ENCODE results near the gene SLC22A1. TPM values are rescaled to one million over a fixed set of nuclear protein-coding genes. Genes with fewer than 3 reads are reported as not detected.
"Not testable (repeated sequence)": the region's sequence is repeated elsewhere in the genome, so short reads cannot be mapped to it uniquely, and the experiment has no call there.

Gene SLC22A1
- total and polyA plus RNA-seq, 2 of the 4 experiments (the other 2 are of a cell fraction), result 0.10 TPM; not detected in 1

GRCh38 chr6:160163912-160164311 lies 42.3 kb downstream of the SLC22A1 start:
- no peak overlapping the region for H3K18ac ChIP-seq (ENCODE audit: low read depth, low read length)
- in situ Hi-C loops (cut with MboI; ENCODE audit: low sequenced_read_pairs), result no loop called here
- H3K9me3 ChIP-seq (ENCODE audit: control insufficient read depth, insufficient read depth, low read length), result no peaks in the 10 kb centered on the region
- H4K91ac ChIP-seq (ENCODE audit: insufficient read depth, low read depth, low read length), result no peak overlapping the region
- H3K56ac ChIP-seq (ENCODE audit: extremely low read depth, insufficient read depth, low read length), result no peak overlapping the region
- no peak overlapping the region for H2AK5ac ChIP-seq (ENCODE audit: low read depth, low read length)
- no peak overlapping the region for H3K14ac ChIP-seq (replicated peaks; ENCODE audit: low read depth, low read length)
- no peaks in the 10 kb centered on the region for H3K4me1 ChIP-seq (ENCODE audit: control insufficient read depth, insufficient read depth, low read length)
- no peaks in the 10 kb centered on the region for H3K9me1 ChIP-seq (ENCODE audit: insufficient read depth, low read length)
- H2BK5ac ChIP-seq (ENCODE audit: low read depth, low read length, poor library complexity, severe bottlenecking), result no peak overlapping the region
- no peak overlapping the region for H3K4ac ChIP-seq (ENCODE audit: low read depth, low read length)
- H2AFZ ChIP-seq (replicated peaks; ENCODE audit: low read length, poor library complexity), result no peak overlapping the region
- no TSS peak for BruUV-seq (replicated peaks)
- ChIA-PET CTCF (no interaction called here), POLR2A (ENCODE audit: unreplicated experiment) (no interaction called here)
- H3K4me2 ChIP-seq (ENCODE audit: low read depth, low read length), result no peak overlapping the region
- no peak overlapping the region for H4K8ac ChIP-seq (ENCODE audit: low read depth in 2 of 2, low read length in 2 of 2)
- H4K20me1 ChIP-seq (ENCODE audit: insufficient read depth, low read length), result no peaks in the 10 kb centered on the region
- H3K36me3 ChIP-seq (ENCODE audit: control insufficient read depth, insufficient read depth, low read length), result no peaks in the 10 kb centered on the region
- no peak overlapping the region for H3K27ac ChIP-seq (ENCODE audit: insufficient read depth, low read length)
- no peak overlapping the region for H2BK20ac ChIP-seq (ENCODE audit: low read depth, low read length)
- no peak overlapping the region for H3K4me3 ChIP-seq (ENCODE audit: insufficient read depth, low read depth, low read length)
- no peak overlapping the region for H2BK15ac ChIP-seq (ENCODE audit: low read depth, low read length)
- no peak overlapping the region for H3K9ac ChIP-seq (ENCODE audit: low read depth, low read length)
- H3K27me3 ChIP-seq (ENCODE audit: control insufficient read depth, insufficient read depth, low read length), result no peaks in the 10 kb centered on the region
- no peak overlapping the region for H3K23ac ChIP-seq (ENCODE audit: low read depth, low read length)
- DNase-seq (no peak), ATAC-seq (ENCODE audit: low read depth) (no peak)
- TF ChIP-seq NFE2L2 (IDR thresholded peaks at IDR 0.05; ENCODE audit: low read depth, low read length) (no peak), BHLHE40 (IDR thresholded peaks at IDR 0.05; ENCODE audit: low read depth, low read length) (no peak), CEBPB (IDR thresholded peaks at IDR 0.05; ENCODE audit: low read depth, low read length) (no peak), CTCF (conservative IDR thresholded peaks at IDR 0.05; ENCODE audit: low read depth, low read length) (no peak)
- intact Hi-C loops (cut with micrococcal nuclease), result no loop called here
- no peak overlapping the region for H2BK120ac ChIP-seq (ENCODE audit: low read depth, low read length)
- WGBS, 2 experiments (ENCODE audit: extremely low coverage in 2 of 2, insufficient read length in 1 of 2), result no CpG with 5 or more reads among the region's 7 CpGs
- H3K79me1 ChIP-seq (ENCODE audit: low read depth in 1 of 2, low read length in 2 of 2), result no peaks in the 10 kb centered on the region
- H2AK9ac ChIP-seq (replicated peaks; ENCODE audit: low read depth, low read length, poor library complexity), result no peak overlapping the region
- no peak overlapping the region for H4K5ac ChIP-seq (ENCODE audit: low read depth, low read length)
- dilution Hi-C loops (cut with HindIII; ENCODE audit: low sequenced_read_pairs, unreplicated experiment), result no loop called here

DNA sequence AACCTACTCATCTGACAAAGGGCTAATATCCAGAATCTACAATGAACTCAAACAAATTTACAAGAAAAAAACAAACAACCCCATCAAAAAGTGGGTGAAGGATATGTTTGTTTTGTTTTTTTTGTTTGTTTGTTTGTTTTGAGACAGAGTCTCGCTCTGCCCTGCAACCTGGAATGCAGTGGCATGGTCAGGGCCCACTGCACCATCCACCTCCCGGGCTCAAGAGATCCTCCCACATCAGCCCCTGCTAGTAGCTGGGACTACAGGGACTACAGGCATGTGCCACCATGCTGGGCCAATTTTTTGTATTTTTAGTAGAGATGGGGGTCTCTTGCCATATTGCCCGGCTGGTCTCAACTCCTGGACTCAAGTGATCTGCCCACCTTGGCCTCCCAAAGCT lies 44.3 kb downstream of the SLC22A1 start:
- H3K18ac ChIP-seq (ENCODE audit: low read depth, low read length); in situ Hi-C loops (cut with MboI; ENCODE audit: low sequenced_read_pairs); ATAC-seq (ENCODE audit: low read depth); DNase-seq; H3K4me2 ChIP-seq (ENCODE audit: low read depth, low read length); H3K9me3 ChIP-seq (ENCODE audit: control insufficient read depth, insufficient read depth, low read length); H3K27me3 ChIP-seq (ENCODE audit: control insufficient read depth, insufficient read depth, low read length); H2AK5ac ChIP-seq (ENCODE audit: low read depth, low read length); H4K8ac ChIP-seq (ENCODE audit: low read depth in 2 of 2, low read length in 2 of 2); H3K79me1 ChIP-seq (ENCODE audit: low read depth in 1 of 2, low read length in 2 of 2); H2AFZ ChIP-seq (replicated peaks; ENCODE audit: low read length, poor library complexity); H3K4me3 ChIP-seq (ENCODE audit: insufficient read depth, low read depth, low read length); H2BK120ac ChIP-seq (ENCODE audit: low read depth, low read length); H2AK9ac ChIP-seq (replicated peaks; ENCODE audit: low read depth, low read length, poor library complexity); H3K9ac ChIP-seq (ENCODE audit: low read depth, low read length); intact Hi-C loops (cut with micrococcal nuclease); H4K91ac ChIP-seq (ENCODE audit: insufficient read depth, low read depth, low read length); H2BK15ac ChIP-seq (ENCODE audit: low read depth, low read length); H2BK5ac ChIP-seq (ENCODE audit: low read depth, low read length, poor library complexity, severe bottlenecking); H3K36me3 ChIP-seq (ENCODE audit: control insufficient read depth, insufficient read depth, low read length); H3K14ac ChIP-seq (replicated peaks; ENCODE audit: low read depth, low read length); H3K4ac ChIP-seq (ENCODE audit: low read depth, low read length); POLR2A ChIA-PET (ENCODE audit: unreplicated experiment); H4K20me1 ChIP-seq (ENCODE audit: insufficient read depth, low read length); H3K27ac ChIP-seq (ENCODE audit: insufficient read depth, low read length); H4K5ac ChIP-seq (ENCODE audit: low read depth, low read length); H3K4me1 ChIP-seq (ENCODE audit: control insufficient read depth, insufficient read depth, low read length); H2BK20ac ChIP-seq (ENCODE audit: low read depth, low read length); H3K9me1 ChIP-seq (ENCODE audit: insufficient read depth, low read length); H3K23ac ChIP-seq (ENCODE audit: low read depth, low read length); BruUV-seq (replicated peaks); dilution Hi-C loops (cut with HindIII; ENCODE audit: low sequenced_read_pairs, unreplicated experiment); H3K56ac ChIP-seq (ENCODE audit: extremely low read depth, insufficient read depth, low read length): not testable (repeated sequence)
- no CpG with 5 or more reads among the region's 3 CpGs for WGBS, 2 experiments (ENCODE audit: extremely low coverage in 2 of 2, insufficient read length in 1 of 2)
- CTCF ChIA-PET, result interaction anchor here (2.0 kb wide), 1 partner anchor 290 kb away, joined by 4 read pairs; no protein-coding TSS in a partner anchor
